ENCODE data around the gene ELMOD2. TPM values are rescaled to one million over a fixed set of nuclear protein-coding genes. Genes with fewer than 3 reads are reported as not detected.

Gene ELMOD2
- total and polyA plus RNA-seq, 2 of the 4 experiments (the other 2 are of a cell fraction): 7.3 to 10.6 TPM

GRCh38 chr4:140595065-140595464, 71.1 kb downstream of the ELMOD2 start:
- H3K9ac ChIP-seq (ENCODE audit: low read depth, low read length): no peak overlapping the region
- DNase-seq (peak; percentile 9), ATAC-seq (ENCODE audit: low read depth) (peak; percentile 40; the same call in 1 of the 2 replicates)
- H2BK20ac ChIP-seq (ENCODE audit: low read depth, low read length): no peak overlapping the region
- POLR2A ChIA-PET (ENCODE audit: unreplicated experiment): no interaction called here
- no peak overlapping the region for H2AK9ac ChIP-seq (replicated peaks; ENCODE audit: low read depth, low read length, poor library complexity)
- peaks cover 2% of the 10 kb centered on the region; the same call in 1 of the 2 replicates for H3K9me3 ChIP-seq (ENCODE audit: control insufficient read depth, insufficient read depth, low read length)
- H2BK15ac ChIP-seq (ENCODE audit: low read depth, low read length): no peak overlapping the region
- H4K91ac ChIP-seq (ENCODE audit: insufficient read depth, low read depth, low read length): no peak overlapping the region
- intact Hi-C loops (cut with micrococcal nuclease): loop anchor here (1.0 kb wide), 1 partner anchor 256 kb away; no protein-coding TSS in a partner anchor
- dilution Hi-C loops (cut with HindIII; ENCODE audit: low sequenced_read_pairs, unreplicated experiment): no loop called here
- H2BK5ac ChIP-seq (ENCODE audit: low read depth, low read length, poor library complexity, severe bottlenecking): no peak overlapping the region
- no peak overlapping the region for H2BK120ac ChIP-seq (ENCODE audit: low read depth, low read length)
- no peaks in the 10 kb centered on the region for H3K36me3 ChIP-seq (ENCODE audit: control insufficient read depth, insufficient read depth, low read length)
- no peak overlapping the region for H2AK5ac ChIP-seq (ENCODE audit: low read depth, low read length)
- no peak overlapping the region for H3K4me2 ChIP-seq (ENCODE audit: low read depth, low read length)
- no peak overlapping the region for H3K14ac ChIP-seq (replicated peaks; ENCODE audit: low read depth, low read length)
- H3K56ac ChIP-seq (ENCODE audit: extremely low read depth, insufficient read depth, low read length): no peak overlapping the region
- TF ChIP-seq USF2 (IDR thresholded peaks at IDR 0.05; ENCODE audit: low read depth, low read length) (no peak), CTCF (conservative IDR thresholded peaks at IDR 0.05; ENCODE audit: low read depth, low read length) (peak; percentile 39), RAD21 (IDR thresholded peaks at IDR 0.05; ENCODE audit: low read length) (peak; percentile 28; the same call in 1 of the 2 replicates), SMC3 (IDR thresholded peaks at IDR 0.05; ENCODE audit: low read depth, low read length) (0 out of 2 replicates have a peak, but pooled peaks have one; percentile 14), NFE2L2 (IDR thresholded peaks at IDR 0.05; ENCODE audit: low read depth, low read length) (no peak)
- H3K4me3 ChIP-seq (ENCODE audit: insufficient read depth, low read depth, low read length): no peak overlapping the region
- H3K9me1 ChIP-seq (ENCODE audit: insufficient read depth, low read length): no peaks in the 10 kb centered on the region
- H3K23ac ChIP-seq (ENCODE audit: low read depth, low read length): no peak overlapping the region
- H3K18ac ChIP-seq (ENCODE audit: low read depth, low read length): no peak overlapping the region
- in situ Hi-C loops (cut with MboI; ENCODE audit: low sequenced_read_pairs): no loop called here
- no peak overlapping the region for H3K27ac ChIP-seq (ENCODE audit: insufficient read depth, low read length)
- peak overlapping the region; percentile 32 for H2AFZ ChIP-seq (replicated peaks; ENCODE audit: low read length, poor library complexity)
- 80% methylated on average over 1 of the region's 1 CpG; no CpG with 5 or more reads in 1 of the 2 experiments for WGBS, 2 experiments (ENCODE audit: extremely low coverage in 2 of 2, insufficient read length in 1 of 2)
- peaks cover 14% of the 10 kb centered on the region for H3K27me3 ChIP-seq (ENCODE audit: control insufficient read depth, insufficient read depth, low read length)
- H3K4me1 ChIP-seq (ENCODE audit: control insufficient read depth, insufficient read depth, low read length): no peaks in the 10 kb centered on the region
- no peaks in the 10 kb centered on the region for H4K20me1 ChIP-seq (ENCODE audit: insufficient read depth, low read length)
- BruUV-seq (replicated peaks): no TSS peak
- H4K5ac ChIP-seq (ENCODE audit: low read depth, low read length): no peak overlapping the region
- H3K4ac ChIP-seq (ENCODE audit: low read depth, low read length): no peak overlapping the region
- no peak overlapping the region for H4K8ac ChIP-seq (ENCODE audit: low read depth in 2 of 2, low read length in 2 of 2)
- H3K79me1 ChIP-seq (ENCODE audit: low read depth in 1 of 2, low read length in 2 of 2): no peaks in the 10 kb centered on the region
- CTCF ChIA-PET: interaction anchor here (1.3 kb wide), 1 partner anchor 15 kb away, joined by 3 read pairs; no protein-coding TSS in a partner anchor
